Measurements from ENCODE around the gene FAM217A.

Gene FAM217A

GRCh38 chr6:4084444-4085331, 5.8 kb upstream of the FAM217A start:
- DNase-seq: no peak

- DNase-seq: no peak
Observed at GRCh38 chr6:4074478-4075235, 4.3 kb downstream of the FAM217A start.

DNA sequence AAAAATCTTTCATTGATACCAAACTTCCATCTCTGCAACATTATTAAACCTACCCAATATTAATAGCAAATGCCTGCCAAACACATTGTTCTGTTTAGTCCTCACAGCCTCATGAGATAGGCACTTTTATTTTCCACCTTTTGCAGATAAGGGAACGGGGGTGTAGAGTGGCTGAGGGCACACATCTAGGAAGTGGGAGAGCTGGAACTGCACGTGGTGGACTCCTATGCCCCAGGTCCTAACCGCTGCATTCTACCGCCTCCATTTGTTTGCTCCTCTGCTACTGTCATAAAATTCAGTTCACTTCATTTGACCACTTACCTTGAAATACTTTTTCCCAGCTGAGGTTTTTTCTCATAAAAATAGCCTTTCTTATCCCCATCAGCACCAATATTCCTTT, 7.6 kb downstream of the FAM217A start:
- no peak for DNase-seq

- no peak for DNase-seq
Observed at GRCh38 chr6:4069199-4069598, 9.7 kb downstream of the FAM217A start.

DNA sequence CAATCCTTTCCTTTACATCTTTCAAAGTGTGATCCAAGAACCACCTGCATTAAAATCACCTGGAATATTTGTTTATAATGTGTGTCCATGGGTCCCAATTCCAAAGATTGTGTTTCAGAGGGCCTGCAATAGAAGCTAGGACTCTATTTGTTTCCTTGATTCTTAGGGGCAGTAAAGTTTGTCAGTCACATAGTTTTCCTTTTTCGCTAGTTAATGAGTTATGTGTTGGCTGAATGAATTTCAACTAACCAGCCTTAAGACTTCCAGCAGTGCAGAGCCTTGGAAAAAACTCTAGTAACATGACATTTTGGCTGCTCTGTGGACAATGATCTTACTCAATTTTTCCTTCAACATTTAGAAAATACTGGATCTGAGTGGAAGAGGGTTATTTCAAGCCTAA, 11.3 kb downstream of the FAM217A start:
- no peak for DNase-seq

DNA sequence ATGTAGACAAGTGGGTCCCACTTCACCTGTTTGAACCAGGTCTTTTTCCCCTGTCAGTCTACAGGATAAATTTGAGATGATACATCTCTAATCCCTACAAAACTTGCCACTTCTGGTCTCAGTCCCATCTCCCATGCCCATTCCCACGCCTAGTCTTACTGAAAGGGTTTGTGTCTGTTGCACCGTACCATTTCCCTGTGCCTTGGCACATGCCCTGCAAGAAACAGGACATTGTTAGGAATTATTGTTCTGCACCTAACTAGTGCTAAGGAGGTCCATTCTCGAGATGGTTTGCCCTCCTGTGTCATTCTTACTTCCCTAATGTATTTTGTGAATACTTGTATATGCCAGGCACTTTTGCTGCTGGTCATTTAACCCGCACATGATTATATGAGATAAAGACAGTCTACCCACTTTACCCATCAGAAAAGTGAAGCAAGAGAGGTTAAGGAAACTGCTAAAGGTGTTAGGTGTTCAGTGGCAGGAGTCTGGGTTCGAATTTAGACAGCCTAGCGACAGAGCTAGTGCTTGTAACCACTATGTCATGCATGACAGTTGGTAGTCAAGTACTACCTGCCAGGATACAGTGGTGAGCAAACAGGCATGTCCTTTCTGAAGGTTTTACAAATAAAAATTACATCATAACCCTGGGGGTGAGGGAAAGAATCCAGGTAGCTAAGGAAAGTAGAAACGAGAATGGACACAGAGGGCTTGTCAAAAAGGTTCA, 12.7 kb downstream of the FAM217A start:
- DNase-seq: no peak

DNA sequence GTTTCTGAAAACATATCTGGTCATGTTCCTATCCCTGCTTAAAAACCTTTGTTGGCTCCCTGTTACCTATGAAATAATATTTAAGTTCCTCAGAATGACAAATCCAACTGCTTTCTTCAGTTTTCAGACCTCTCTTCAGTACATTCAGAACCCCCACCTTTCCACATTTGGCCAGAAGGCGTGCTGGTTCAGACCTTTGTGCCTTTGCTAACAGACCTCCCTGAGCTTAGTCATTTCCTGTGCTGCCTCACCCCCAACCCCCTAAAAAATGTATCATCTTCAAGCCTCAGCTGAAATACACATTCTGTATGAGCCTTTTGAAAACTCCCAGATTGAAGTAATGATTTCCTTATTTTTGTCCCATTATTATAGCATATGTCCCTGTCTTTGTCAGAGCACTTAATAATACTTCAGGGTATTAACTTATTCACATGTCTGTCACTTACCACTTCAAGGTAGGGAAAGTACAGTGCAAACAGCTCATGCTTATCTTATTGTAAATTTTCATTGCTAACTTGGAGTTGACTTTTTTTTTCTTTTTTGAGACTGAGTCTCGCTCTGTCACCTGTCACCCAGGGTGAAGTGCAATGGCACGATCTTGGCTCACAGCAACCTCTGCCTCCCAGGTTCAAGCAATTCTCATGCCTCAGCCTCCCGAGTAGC, 19.7 kb downstream of the FAM217A start:
- peak; percentile 69 for DNase-seq

DNA sequence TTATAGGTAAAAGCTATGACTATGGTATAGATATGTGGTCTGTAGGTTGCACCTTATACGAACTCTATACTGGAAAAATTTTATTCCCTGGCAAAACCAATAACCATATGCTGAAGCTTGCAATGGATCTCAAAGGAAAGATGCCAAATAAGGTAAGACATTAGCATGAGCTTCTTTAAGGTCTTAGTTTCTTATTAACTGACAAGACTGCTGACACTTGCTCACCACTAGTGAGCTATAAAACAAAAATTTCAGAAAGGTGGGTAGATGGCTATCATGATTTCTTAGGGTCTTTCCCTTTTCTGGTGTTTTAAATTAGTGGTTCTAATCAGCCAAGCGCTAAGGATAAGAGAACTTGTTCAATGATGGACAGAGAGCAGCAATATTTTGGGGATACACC, 21.9 kb downstream of the FAM217A start:
- no peak for DNase-seq

GRCh38 chr6:4055420-4056041, 23.4 kb downstream of the FAM217A start:
- no peak for DNase-seq

DNA sequence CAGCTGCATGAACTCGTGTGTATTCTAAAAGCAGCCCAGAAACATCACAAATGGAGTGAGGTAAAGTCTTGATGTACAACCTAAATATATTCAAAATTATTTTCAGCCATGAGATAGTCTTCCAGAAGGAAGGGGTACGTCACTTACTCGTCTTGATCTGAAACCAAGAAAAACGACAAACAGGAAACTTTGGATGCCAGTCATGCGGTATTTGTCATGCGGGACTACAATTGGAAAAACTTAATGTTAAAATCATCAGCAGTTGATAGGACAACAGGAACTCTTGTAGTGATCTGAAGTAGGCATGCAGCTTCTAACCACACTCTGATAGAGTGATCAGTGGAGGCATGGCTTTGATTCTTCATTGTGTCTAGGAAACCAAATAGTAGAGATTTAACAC, 29.7 kb downstream of the FAM217A start:
- no peak for DNase-seq

- no peak for DNase-seq
Observed at GRCh38 chr6:4041480-4041879, 37.5 kb downstream of the FAM217A start.

DNA sequence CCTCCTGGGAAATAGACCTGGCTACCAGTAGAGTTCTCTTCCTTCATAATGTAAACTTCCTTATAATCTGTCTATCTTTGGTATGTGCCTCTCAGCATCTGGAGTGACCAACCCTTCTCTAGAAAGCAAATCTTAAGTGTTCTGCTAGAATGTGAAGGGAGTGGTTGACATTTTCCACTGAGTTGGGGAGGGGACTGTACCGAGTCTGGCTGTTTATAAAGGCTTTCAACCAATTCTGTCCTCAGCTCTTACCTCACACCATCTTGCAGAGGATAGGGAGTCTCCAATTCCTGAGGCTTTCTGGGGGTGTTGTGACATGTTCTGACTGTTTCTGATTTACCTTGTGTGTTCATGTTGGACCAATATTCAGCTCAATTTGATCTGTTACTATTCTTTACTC, 39.6 kb downstream of the FAM217A start:
- DNase-seq: no peak

- DNase-seq: no peak
Observed at GRCh38 chr6:4036581-4036980, 42.4 kb downstream of the FAM217A start.

- DNase-seq: no peak
Observed at GRCh38 chr6:4032475-4032874, 46.5 kb downstream of the FAM217A start.

- DNase-seq: no peak
Observed at GRCh38 chr6:4031442-4031841, 47.5 kb downstream of the FAM217A start.

- no peak for DNase-seq
Observed at GRCh38 chr6:4030669-4031068, 48.3 kb downstream of the FAM217A start.

GRCh38 chr6:4029687-4030086, 49.2 kb downstream of the FAM217A start:
- DNase-seq: no peak

DNA sequence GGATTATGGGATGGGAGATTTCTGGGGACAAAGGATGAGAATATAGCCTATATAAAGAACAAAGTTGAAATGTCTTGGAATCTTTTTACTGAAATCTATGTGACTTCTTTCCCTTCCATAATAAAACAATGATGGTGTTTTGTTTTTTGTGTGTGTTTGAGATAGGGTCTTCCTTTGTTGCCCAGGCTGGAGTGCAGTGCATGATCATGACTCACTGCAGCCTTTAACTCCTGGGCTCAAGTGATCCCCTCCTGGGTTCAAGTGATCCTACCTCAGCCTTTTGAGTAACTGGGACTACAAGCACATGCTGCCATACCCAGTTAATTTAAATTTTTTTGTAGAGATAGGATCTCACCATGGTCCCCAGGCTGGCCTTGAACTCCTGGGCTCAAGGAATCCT, 50.9 kb downstream of the FAM217A start:
- no peak for DNase-seq

GRCh38 chr6:4025681-4026080, 53.3 kb downstream of the FAM217A start:
- no peak for DNase-seq

GRCh38 chr6:4023240-4023639, 55.7 kb downstream of the FAM217A start:
- DNase-seq: no peak

DNA sequence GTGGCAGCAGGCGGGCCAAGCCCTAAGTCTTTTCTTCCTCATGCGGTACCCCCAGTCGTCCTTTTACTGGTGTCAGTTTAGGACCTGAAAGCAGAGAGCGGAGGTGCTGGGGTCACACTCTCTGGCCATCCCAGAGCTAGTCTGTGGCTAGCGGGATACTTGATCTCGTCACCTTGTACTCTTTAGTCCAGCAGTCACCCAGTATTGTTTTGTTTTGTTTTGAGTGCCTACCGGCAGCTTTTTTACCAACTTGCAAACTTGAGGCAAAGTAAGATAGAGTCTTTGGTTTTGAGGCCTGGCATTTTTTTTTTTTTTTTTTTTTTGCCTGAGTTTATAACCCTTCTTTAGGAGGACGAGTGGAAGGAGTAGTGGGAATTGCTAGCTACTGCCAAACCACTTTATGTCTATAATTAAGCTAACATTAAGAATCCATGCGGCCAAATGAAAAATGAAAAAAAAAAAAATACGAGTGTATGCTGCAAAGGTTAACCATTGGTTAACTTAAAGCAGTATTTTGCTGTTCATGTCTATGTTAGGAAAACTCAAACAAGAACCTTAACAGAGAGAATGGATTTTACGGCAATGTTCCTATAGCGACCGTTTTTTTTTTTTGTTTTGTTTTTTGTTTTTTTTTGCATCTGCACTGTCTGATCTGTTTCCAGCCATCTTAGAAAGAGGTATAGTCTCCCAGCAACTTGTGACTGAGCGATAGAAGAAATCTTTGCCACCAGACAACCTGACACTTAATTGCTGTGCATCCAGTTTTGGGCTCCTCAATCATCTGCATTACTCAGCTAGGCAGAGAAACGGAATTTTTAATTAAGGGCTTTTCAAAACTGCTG, 56.9 kb downstream of the FAM217A start:
- DNase-seq: no peak

All from activated CD8-positive, alpha-beta memory T cell treated with anti-CD3 and anti-CD28 coated beads for 24 hours (primary cell).